ENCODE results near the gene PAM. TPM values are rescaled to one million over a fixed set of nuclear protein-coding genes. Genes with fewer than 3 reads are reported as not detected.

Gene PAM
- total RNA-seq, 5 donors from 2014 or later (not counting 1 experiment from before 2014, with no cell fraction given) = 17.5 to 29.2 (median 23.3) TPM

DNA sequence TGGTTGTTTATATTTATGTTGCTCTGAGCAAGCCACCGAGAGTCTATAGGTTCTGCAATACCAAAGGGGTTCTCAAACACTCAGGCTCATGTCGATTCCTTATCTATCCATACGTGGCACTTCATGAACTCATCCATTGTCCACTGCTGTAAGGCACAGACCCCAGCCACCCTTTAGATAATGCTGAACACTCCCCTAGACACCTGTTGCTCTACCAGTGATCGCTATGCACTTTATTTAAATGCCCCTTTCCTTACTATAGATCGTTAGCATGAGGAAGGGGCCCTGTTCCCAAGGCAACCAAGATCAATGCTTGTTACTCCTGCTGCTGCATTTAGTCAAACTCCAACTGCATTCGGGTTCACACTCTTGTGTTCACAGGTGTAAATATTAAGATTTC, 171.9 kb downstream of the PAM start:
- H3K9me3 Mint-ChIP-seq = no peaks in the 10 kb centered on the region
- Histone ChIP-seq H3K27ac (ENCODE audit: low read length) (no peak overlapping the region), H3K4me3 (ENCODE audit: control insufficient read depth in 1 of 2, extremely low read depth in 1 of 2, low read length in 1 of 2) (no peak overlapping the region), H3K27me3 (replicated peaks in 1 of 2; ENCODE audit: control insufficient read depth in 2 of 2, extremely low read depth in 1 of 2, insufficient read depth in 2 of 2, low read length in 1 of 2) (no peaks in the 10 kb centered on the region), H3K9me3 (no peaks in the 10 kb centered on the region), H3K4me1 (ENCODE audit: control insufficient read depth in 1 of 2, extremely low read depth in 1 of 2, insufficient read depth in 2 of 2, low read length in 2 of 2) (no peaks in the 10 kb centered on the region), H3K36me3 (ENCODE audit: control insufficient read depth in 2 of 2, extremely low read depth in 1 of 2, insufficient read depth in 1 of 2, low read length in 1 of 2) (peaks cover 0 to 11% of the 10 kb centered on the region in 2 donors)
- 95% methylated on average over 3 of the region's 6 CpGs for WGBS (ENCODE audit: insufficient coverage)
- ChIA-PET POLR2A (no interaction called here), CTCF (no interaction called here)
- H3K27me3 Mint-ChIP-seq = no peaks in the 10 kb centered on the region
- H3K27ac Mint-ChIP-seq = no peak overlapping the region
- H3K36me3 Mint-ChIP-seq = peaks cover 33% of the 10 kb centered on the region
- ATAC-seq (replicated peaks in 1 of 4) = no peak
- H3K4me1 Mint-ChIP-seq = no peaks in the 10 kb centered on the region
- no peak for DNase-seq
- H3K4me3 Mint-ChIP-seq = no peak overlapping the region

DNA sequence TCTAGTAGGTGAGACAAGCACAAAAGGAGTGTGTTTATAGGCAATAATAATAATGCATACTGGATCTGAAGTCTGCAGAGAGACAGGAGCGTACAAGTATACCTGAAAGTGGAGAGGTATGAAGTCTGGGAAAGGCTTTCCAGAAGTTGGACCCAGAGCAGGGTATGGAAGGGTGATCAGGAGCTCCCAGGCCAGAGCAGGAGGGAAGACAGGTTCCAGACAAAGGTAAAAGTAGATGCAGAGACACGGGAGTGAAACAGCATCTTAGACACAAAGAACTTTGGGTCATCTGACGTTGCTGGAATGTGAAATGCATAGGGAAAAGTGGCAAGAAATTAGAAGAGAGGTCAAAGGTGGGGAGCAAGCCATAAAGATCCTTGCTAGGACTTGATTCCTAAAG, 175.1 kb downstream of the PAM start:
- Mint-ChIP-seq H3K9me3 (no peaks in the 10 kb centered on the region), H3K4me3 (no peak overlapping the region), H3K4me1 (no peaks in the 10 kb centered on the region), H3K36me3 (peaks cover 35% of the 10 kb centered on the region), H3K27me3 (no peaks in the 10 kb centered on the region), H3K27ac (no peak overlapping the region)
- H3K4me1 ChIP-seq (ENCODE audit: control insufficient read depth in 1 of 2, extremely low read depth in 1 of 2, insufficient read depth in 2 of 2, low read length in 2 of 2) = no peaks in the 10 kb centered on the region
- DNase-seq = no peak
- no peak overlapping the region for H3K4me3 ChIP-seq (ENCODE audit: control insufficient read depth in 1 of 2, extremely low read depth in 1 of 2, low read length in 1 of 2)
- no peaks in the 10 kb centered on the region for H3K27me3 ChIP-seq (replicated peaks in 1 of 2; ENCODE audit: control insufficient read depth in 2 of 2, extremely low read depth in 1 of 2, insufficient read depth in 2 of 2, low read length in 1 of 2)
- 100% methylated on average over 3 of the region's 3 CpGs for WGBS (ENCODE audit: insufficient coverage)
- ChIA-PET CTCF (no interaction called here), POLR2A (no interaction called here)
- ATAC-seq (replicated peaks in 1 of 4) = no peak
- no peak overlapping the region for H3K27ac ChIP-seq (ENCODE audit: low read length)
- H3K9me3 ChIP-seq = no peaks in the 10 kb centered on the region
- peaks cover 0 to 10% of the 10 kb centered on the region in 2 donors for H3K36me3 ChIP-seq (ENCODE audit: control insufficient read depth in 2 of 2, extremely low read depth in 1 of 2, insufficient read depth in 1 of 2, low read length in 1 of 2)

DNA sequence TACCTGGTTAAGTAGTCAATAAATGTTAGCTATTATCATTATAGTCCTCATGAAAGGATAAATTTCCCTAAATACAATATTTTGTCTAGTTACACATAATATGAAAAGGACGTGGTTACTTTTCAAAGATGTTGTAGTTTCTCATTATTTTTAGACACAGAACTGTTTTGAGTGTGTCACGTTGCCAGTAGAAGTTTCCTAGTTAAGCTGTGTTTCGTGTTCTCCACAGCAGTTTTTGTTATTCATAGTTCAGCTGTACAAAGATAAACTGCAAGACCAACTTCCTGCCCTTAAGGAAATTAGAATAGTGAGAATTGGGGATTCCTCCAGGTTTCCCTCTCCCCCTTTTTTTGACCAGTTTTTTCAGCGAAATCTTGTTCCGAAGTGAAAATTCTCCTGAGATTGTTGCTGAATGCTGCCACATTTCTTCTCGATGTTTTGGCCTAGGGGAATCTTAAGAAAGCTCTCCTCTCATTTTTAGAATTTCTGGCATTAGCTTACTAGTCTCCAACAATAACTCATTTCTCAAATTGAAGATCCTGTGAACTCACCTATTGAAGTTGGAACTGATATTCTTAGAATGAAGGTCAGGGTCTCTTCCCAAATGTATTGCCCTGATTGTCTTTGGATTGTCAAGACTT, 176.1 kb downstream of the PAM start:
- ChIA-PET POLR2A (interaction anchor here (0.6 to 0.7 kb wide), 2 partner anchors 39 to 473 kb away, joined by 3 to 4 read pairs; no protein-coding TSS in a partner anchor), CTCF (interaction anchor here in 1 of 2 donors (0.6 kb wide), 1 partner anchor 75 kb away, joined by 3 read pairs; no protein-coding TSS in a partner anchor)
- H3K27me3 ChIP-seq (replicated peaks in 1 of 2; ENCODE audit: control insufficient read depth in 2 of 2, extremely low read depth in 1 of 2, insufficient read depth in 2 of 2, low read length in 1 of 2) = no peaks in the 10 kb centered on the region
- H3K9me3 ChIP-seq = no peaks in the 10 kb centered on the region
- Mint-ChIP-seq H3K27ac (no peak overlapping the region), H3K4me3 (no peak overlapping the region), H3K4me1 (no peaks in the 10 kb centered on the region), H3K27me3 (no peaks in the 10 kb centered on the region), H3K36me3 (peaks cover 30% of the 10 kb centered on the region), H3K9me3 (no peaks in the 10 kb centered on the region)
- DNase-seq = no peak
- no peak for ATAC-seq (replicated peaks in 1 of 4)
- peaks cover 0 to 9% of the 10 kb centered on the region in 2 donors for H3K36me3 ChIP-seq (ENCODE audit: control insufficient read depth in 2 of 2, extremely low read depth in 1 of 2, insufficient read depth in 1 of 2, low read length in 1 of 2)
- H3K27ac ChIP-seq (ENCODE audit: low read length) = no peak overlapping the region
- no peaks in the 10 kb centered on the region for H3K4me1 ChIP-seq (ENCODE audit: control insufficient read depth in 1 of 2, extremely low read depth in 1 of 2, insufficient read depth in 2 of 2, low read length in 2 of 2)
- no peak overlapping the region for H3K4me3 ChIP-seq (ENCODE audit: control insufficient read depth in 1 of 2, extremely low read depth in 1 of 2, low read length in 1 of 2)
- 100% methylated on average over 1 of the region's 6 CpGs for WGBS (ENCODE audit: insufficient coverage)

DNA sequence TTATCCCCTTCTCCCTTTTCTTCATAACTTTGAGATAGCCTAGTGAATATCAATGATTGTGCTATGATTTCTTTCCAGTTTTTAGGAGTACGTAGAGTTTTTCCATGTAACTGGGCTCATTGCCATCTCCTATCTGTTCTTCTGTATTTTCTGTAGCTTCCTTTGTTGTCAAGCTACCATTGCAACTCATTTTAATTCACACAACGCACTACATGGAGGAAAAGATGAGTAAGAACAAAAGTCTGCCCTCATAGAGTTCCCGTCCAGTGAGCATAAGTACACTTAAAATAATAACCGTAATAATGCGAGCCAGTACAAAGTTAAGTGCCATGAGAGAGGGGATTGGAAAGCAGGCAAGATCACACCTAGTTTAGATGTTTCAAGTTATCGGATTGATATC, 177.7 kb downstream of the PAM start:
- Histone ChIP-seq H3K27me3 (replicated peaks in 1 of 2; ENCODE audit: control insufficient read depth in 2 of 2, extremely low read depth in 1 of 2, insufficient read depth in 2 of 2, low read length in 1 of 2) (no peaks in the 10 kb centered on the region), H3K4me1 (ENCODE audit: control insufficient read depth in 1 of 2, extremely low read depth in 1 of 2, insufficient read depth in 2 of 2, low read length in 2 of 2) (no peaks in the 10 kb centered on the region), H3K9me3 (no peaks in the 10 kb centered on the region), H3K36me3 (ENCODE audit: control insufficient read depth in 2 of 2, extremely low read depth in 1 of 2, insufficient read depth in 1 of 2, low read length in 1 of 2) (no peaks in the 10 kb centered on the region), H3K4me3 (ENCODE audit: control insufficient read depth in 1 of 2, extremely low read depth in 1 of 2, low read length in 1 of 2) (no peak overlapping the region), H3K27ac (ENCODE audit: low read length) (no peak overlapping the region)
- H3K36me3 Mint-ChIP-seq = peaks cover 22% of the 10 kb centered on the region
- WGBS (ENCODE audit: insufficient coverage) = 60% methylated on average over 2 of the region's 6 CpGs
- H3K9me3 Mint-ChIP-seq = no peaks in the 10 kb centered on the region
- no peak overlapping the region for H3K27ac Mint-ChIP-seq
- DNase-seq (no peak), ATAC-seq (replicated peaks in 1 of 4) (no peak)
- H3K4me3 Mint-ChIP-seq = no peak overlapping the region
- H3K27me3 Mint-ChIP-seq = no peaks in the 10 kb centered on the region
- ChIA-PET POLR2A (no interaction called here), CTCF (no interaction called here)
- no peaks in the 10 kb centered on the region for H3K4me1 Mint-ChIP-seq

DNA sequence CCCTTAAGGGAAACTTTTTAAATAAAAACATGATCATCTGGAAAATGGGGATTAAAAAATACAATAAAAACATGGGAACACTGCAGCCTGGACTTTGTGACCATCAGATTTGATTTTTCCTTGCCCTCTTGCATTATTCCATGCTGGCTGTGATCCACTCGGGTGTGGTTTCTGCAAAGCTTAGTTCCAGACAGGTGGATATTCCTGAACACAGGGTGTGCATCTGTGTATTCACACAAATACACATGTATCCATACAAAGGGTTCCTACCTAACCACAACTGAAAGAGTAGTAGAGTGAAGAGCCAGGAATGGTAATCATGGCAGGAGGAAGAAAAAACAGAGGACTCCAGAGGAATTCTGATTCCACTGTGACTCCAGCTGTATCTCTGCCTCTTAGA, 178.2 kb downstream of the PAM start:
- Mint-ChIP-seq H3K4me1 (no peaks in the 10 kb centered on the region), H3K27ac (no peak overlapping the region), H3K27me3 (no peaks in the 10 kb centered on the region), H3K4me3 (no peak overlapping the region), H3K9me3 (no peaks in the 10 kb centered on the region), H3K36me3 (peaks cover 22% of the 10 kb centered on the region)
- ATAC-seq (replicated peaks in 1 of 4) (no peak), DNase-seq (no peak)
- H3K27ac ChIP-seq (ENCODE audit: low read length) = no peak overlapping the region
- H3K27me3 ChIP-seq (replicated peaks in 1 of 2; ENCODE audit: control insufficient read depth in 2 of 2, extremely low read depth in 1 of 2, insufficient read depth in 2 of 2, low read length in 1 of 2) = no peaks in the 10 kb centered on the region
- H3K9me3 ChIP-seq = no peaks in the 10 kb centered on the region
- ChIA-PET POLR2A (no interaction called here), CTCF (interaction anchor here in 1 of 2 donors (0.7 kb wide), 1 partner anchor 157 kb away, joined by 3 read pairs; no protein-coding TSS in a partner anchor)
- no peaks in the 10 kb centered on the region for H3K36me3 ChIP-seq (ENCODE audit: control insufficient read depth in 2 of 2, extremely low read depth in 1 of 2, insufficient read depth in 1 of 2, low read length in 1 of 2)
- H3K4me1 ChIP-seq (ENCODE audit: control insufficient read depth in 1 of 2, extremely low read depth in 1 of 2, insufficient read depth in 2 of 2, low read length in 2 of 2) = no peaks in the 10 kb centered on the region
- no CpG with 5 or more reads among the region's 1 CpG for WGBS (ENCODE audit: insufficient coverage)
- H3K4me3 ChIP-seq (ENCODE audit: control insufficient read depth in 1 of 2, extremely low read depth in 1 of 2, low read length in 1 of 2) = no peak overlapping the region

DNA sequence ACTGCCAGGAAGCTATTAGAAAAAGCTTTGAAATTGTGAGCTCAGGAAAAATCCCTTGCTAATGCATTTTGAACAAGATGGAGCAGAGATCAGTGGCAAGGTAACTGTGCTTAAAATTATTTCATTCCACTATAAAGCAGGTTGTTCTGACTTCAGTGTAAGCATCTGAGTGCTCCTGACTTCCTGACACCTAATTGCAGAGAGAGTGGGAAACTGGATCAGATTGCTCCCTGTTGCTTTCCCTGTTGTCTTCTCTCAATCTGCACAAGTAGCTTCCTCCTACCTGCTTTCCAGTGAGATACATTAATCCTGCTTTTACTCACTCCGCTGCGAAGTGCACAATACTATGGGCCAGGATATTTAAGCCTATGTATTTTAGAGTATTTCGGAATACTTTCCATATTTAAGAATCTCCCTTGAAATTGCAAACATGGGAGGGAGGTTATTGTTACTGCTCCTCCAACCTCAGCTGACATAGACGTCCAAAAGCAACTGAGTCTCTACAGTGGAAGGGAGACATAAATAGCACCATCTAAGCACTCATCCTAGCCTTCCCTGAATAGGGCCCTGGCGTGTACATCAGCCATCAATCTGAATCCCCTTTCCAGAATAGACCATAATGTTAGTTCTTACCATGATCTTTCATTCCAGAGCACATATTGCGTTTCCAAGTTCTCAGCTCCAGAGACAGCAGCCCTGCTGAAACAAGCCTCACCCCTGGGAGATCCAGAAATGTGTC, 178.8 kb downstream of the PAM start:
- Mint-ChIP-seq H3K9me3 (no peaks in the 10 kb centered on the region), H3K27ac (no peak overlapping the region)
- no peak for ATAC-seq (replicated peaks in 1 of 4)

More for the DNA sequence above, 178.8 kb downstream of the PAM start:
- H3K4me1 ChIP-seq (ENCODE audit: control insufficient read depth in 1 of 2, extremely low read depth in 1 of 2, insufficient read depth in 2 of 2, low read length in 2 of 2) = no peaks in the 10 kb centered on the region
- H3K36me3 ChIP-seq (ENCODE audit: control insufficient read depth in 2 of 2, extremely low read depth in 1 of 2, insufficient read depth in 1 of 2, low read length in 1 of 2) = no peaks in the 10 kb centered on the region
- DNase-seq = no peak
- no peak overlapping the region for H3K27ac ChIP-seq (ENCODE audit: low read length)
- ChIA-PET POLR2A (no interaction called here), CTCF (interaction anchor here in 1 of 2 donors (0.7 kb wide), 1 partner anchor 158 kb away, joined by 3 read pairs; no protein-coding TSS in a partner anchor)
- no peaks in the 10 kb centered on the region for H3K9me3 ChIP-seq
- no peak overlapping the region for H3K4me3 Mint-ChIP-seq
- 84% methylated on average over 2 of the region's 6 CpGs for WGBS (ENCODE audit: insufficient coverage)
- H3K27me3 Mint-ChIP-seq = no peaks in the 10 kb centered on the region
- H3K4me1 Mint-ChIP-seq = peaks cover 0 to 2% (median 0%) of the 10 kb centered on the region in 3 donors
- no peak overlapping the region for H3K4me3 ChIP-seq (ENCODE audit: control insufficient read depth in 1 of 2, extremely low read depth in 1 of 2, low read length in 1 of 2)
- peaks cover 22% of the 10 kb centered on the region for H3K36me3 Mint-ChIP-seq
- H3K27me3 ChIP-seq (replicated peaks in 1 of 2; ENCODE audit: control insufficient read depth in 2 of 2, extremely low read depth in 1 of 2, insufficient read depth in 2 of 2, low read length in 1 of 2) = no peaks in the 10 kb centered on the region

Measured in T-cell (primary cell).